OCI-LY3 (cell line): ENCODE data around the gene ATG14.

Experiments used
- CTCF ChIP-seq: fragments of 200-600, 300-600 bp; sonication (generic); IDR thresholded peaks from 2 replicates; pipeline ENCODE4 v1.5.1; 2014; ENCODE audit warnings: antibody characterized with exemption, low read length, low read depth
- EZH2phosphoT487 ChIP-seq: fragments of 200-600 bp; shearing (Covaris generic); IDR thresholded peaks from 2 replicates; pipeline ENCODE4 v1.6.1; 2018; ENCODE audit warnings: antibody characterized with exemption, mixed run types, low read depth

GRCh38 chr14:55323910-55324309, 87.7 kb downstream of the ATG14 start:
- TF ChIP-seq CTCF (no peak), EZH2phosphoT487 (no peak)
